Pons (tissue), 1 donor: ENCODE results near the gene CARM1.
"Not testable (repeated sequence)": the region's sequence is repeated elsewhere in the genome, so short reads cannot be mapped to it uniquely, and the experiment has no call there.

ENCODE experiments used
- DNase-seq: peaks from one replicate; pipeline ENCODE4 v3.0.0-alpha.2; 2016; ENCODE audit warnings: low spot score

The CARM1 gene

GRCh38 chr19:10929402-10929794 lies 58.0 kb downstream of the CARM1 start:
- DNase-seq: no peak

GRCh38 chr19:10935371-10936059 lies 64.2 kb downstream of the CARM1 start:
- no peak for DNase-seq

- peak; percentile 73 for DNase-seq
Observed at GRCh38 chr19:10936661-10937084, 65.3 kb downstream of the CARM1 start.

- DNase-seq: not testable (repeated sequence)
Observed at GRCh38 chr19:10941649-10942048, 70.3 kb downstream of the CARM1 start.

GRCh38 chr19:10943412-10943811 lies 72.1 kb downstream of the CARM1 start:
- DNase-seq: not testable (repeated sequence)

- no peak for DNase-seq
Observed at GRCh38 chr19:10945264-10945663, 73.9 kb downstream of the CARM1 start.

GRCh38 chr19:10946958-10947657 lies 75.8 kb downstream of the CARM1 start:
- DNase-seq: no peak

- no peak for DNase-seq
Observed at GRCh38 chr19:10952809-10953208, 81.5 kb downstream of the CARM1 start.

GRCh38 chr19:10959277-10959968 lies 88.1 kb downstream of the CARM1 start:
- DNase-seq: not testable (repeated sequence)

- peak; percentile 93 for DNase-seq
Observed at GRCh38 chr19:10960314-10961072, 89.1 kb downstream of the CARM1 start, which contains the start of gene SMARCA4. Gene SMARCA4, plus strand, starts transcription at chr19:10961030. Its CDS starts 23,122 bp downstream, at chr19:10984152.

GRCh38 chr19:10961073-10961860 lies 89.9 kb downstream of the CARM1 start:
- peak; percentile 29 for DNase-seq

- DNase-seq: no peak
Observed at GRCh38 chr19:10962863-10963262, 91.5 kb downstream of the CARM1 start.

- DNase-seq: no peak
Observed at GRCh38 chr19:10963865-10964264, 92.5 kb downstream of the CARM1 start.

GRCh38 chr19:10964903-10965302 lies 93.5 kb downstream of the CARM1 start:
- DNase-seq: no peak

- no peak for DNase-seq
Observed at GRCh38 chr19:10965398-10965797, 94.0 kb downstream of the CARM1 start.

GRCh38 chr19:10966809-10967208 lies 95.5 kb downstream of the CARM1 start:
- DNase-seq: no peak

- no peak for DNase-seq
Observed at GRCh38 chr19:10968527-10969135, 97.3 kb downstream of the CARM1 start.

- DNase-seq: no peak
Observed at GRCh38 chr19:10971107-10971726, 99.9 kb downstream of the CARM1 start.
